Astrocyte (in vitro differentiated cells and primary cell): ENCODE data around the gene CD300E. TPM values are rescaled to one million over a fixed set of nuclear protein-coding genes. Genes with fewer than 3 reads are reported as not detected.

Experiments used
- DNase-seq: peaks from one replicate; pipeline ENCODE4 v3.0.0-alpha.2; 2010; ENCODE audit warnings: low read depth
- FAIRE-seq: peaks from 2 replicates; lab custom pipeline; 2011; peaks lifted over from hg19 to GRCh38; lab: Jason Lieb, UNC
- H2AFZ ChIP-seq: 2 replicates; pipeline ENCODE4 v1.6.0; 2012; ENCODE audit warnings: low read depth, low read length, inconsistent platforms
- H3K27ac ChIP-seq: 2 replicates; pipeline ENCODE4 v1.5.1; 2011; ENCODE audit warnings: low read depth, low read length, inconsistent platforms
- H3K27me3 ChIP-seq: 2 replicates; pipeline ENCODE4 v1.6.0; 2011; ENCODE audit warnings: low read length, inconsistent platforms; ENCODE audit not compliant: insufficient read depth
- H3K36me3 ChIP-seq: 2 replicates; pipeline ENCODE4 v1.5.1; 2011; ENCODE audit warnings: low read length, inconsistent platforms; ENCODE audit not compliant: insufficient read depth
- H3K4me1 ChIP-seq: 2 replicates; pipeline ENCODE4 v1.5.1; 2011; ENCODE audit warnings: low read length, inconsistent platforms; ENCODE audit not compliant: insufficient read depth
- H3K4me2 ChIP-seq: 2 replicates; pipeline ENCODE4 v1.6.0; 2012; ENCODE audit warnings: low read length, inconsistent platforms
- H3K4me3 ChIP-seq: 2 replicates; pipeline ENCODE4 v1.5.1; 2011; ENCODE audit warnings: low read depth, mild to moderate bottlenecking, low read length, inconsistent platforms; ENCODE audit not compliant: insufficient read depth
- H3K79me2 ChIP-seq: 2 replicates; pipeline ENCODE4 v1.6.0; 2012; ENCODE audit warnings: mild to moderate bottlenecking, low read length, inconsistent platforms; ENCODE audit not compliant: insufficient read depth
- H3K9ac ChIP-seq: 2 replicates; pipeline ENCODE4 v1.6.0; 2012; ENCODE audit warnings: mild to moderate bottlenecking, low read length, inconsistent platforms
- H3K9me3 ChIP-seq: 2 replicates; pipeline ENCODE4 v1.5.1; 2012; ENCODE audit warnings: low read depth, mild to moderate bottlenecking, low read length, inconsistent platforms; ENCODE audit not compliant: insufficient read depth
- H4K20me1 ChIP-seq: 2 replicates; pipeline ENCODE4 v1.6.0; 2012; ENCODE audit warnings: low read length, inconsistent platforms; ENCODE audit not compliant: insufficient read depth
- H3K27ac Mint-ChIP-seq: one replicate; pipeline ENCODE4 v1.8.0; 2021; ENCODE audit warnings: mild to moderate bottlenecking, mixed read lengths; ENCODE audit not compliant: unreplicated experiment
- H3K27me3 Mint-ChIP-seq: one replicate; pipeline ENCODE4 v1.8.0; 2021; ENCODE audit warnings: low read depth, mixed read lengths; ENCODE audit not compliant: unreplicated experiment
- H3K36me3 Mint-ChIP-seq: one replicate; pipeline ENCODE4 v1.8.0; 2021; ENCODE audit warnings: low read depth, mixed read lengths; ENCODE audit not compliant: unreplicated experiment
- H3K4me1 Mint-ChIP-seq: one replicate; pipeline ENCODE4 v1.8.0; 2021; ENCODE audit warnings: low read depth, mixed read lengths; ENCODE audit not compliant: unreplicated experiment
- H3K4me3 Mint-ChIP-seq: one replicate; pipeline ENCODE4 v1.8.0; 2021; ENCODE audit warnings: mild to moderate bottlenecking, moderate library complexity, mixed read lengths; ENCODE audit not compliant: unreplicated experiment
- H3K9me3 Mint-ChIP-seq: one replicate; pipeline ENCODE4 v1.8.0; 2021; ENCODE audit warnings: mild to moderate bottlenecking, mixed read lengths; ENCODE audit not compliant: unreplicated experiment
- CTCF ChIP-seq: IDR thresholded peaks from 2 replicates; pipeline ENCODE4 v1.5.1; 2011; ENCODE audit warnings: low read depth, mild to moderate bottlenecking, inconsistent platforms, low read length, moderate library complexity; ENCODE audit not compliant: insufficient read depth
- EZH2 ChIP-seq: IDR thresholded peaks from 2 replicates; pipeline ENCODE4 v1.6.1; 2012; ENCODE audit warnings: mild to moderate bottlenecking, low read length, inconsistent platforms; ENCODE audit not compliant: insufficient read depth
- total RNA-seq: library from RNA; stranded (reverse); gene quantifications from 2 replicates; pipeline ENCODE4 v1.2.1, GENCODE V29; 2021

Gene CD300E
- total RNA-seq, 1 donor from 2014 or later = not detected

GRCh38 chr17:74645010-74645409, 21.5 kb upstream of the CD300E start:
- Histone ChIP-seq H3K9ac (no peak overlapping the region), H3K36me3 (no peaks in the 10 kb centered on the region), H3K4me3 (no peak overlapping the region), H2AFZ (no peak overlapping the region), H4K20me1 (no peaks in the 10 kb centered on the region), H3K79me2 (no peaks in the 10 kb centered on the region), H3K27ac (no peak overlapping the region), H3K9me3 (no peaks in the 10 kb centered on the region), H3K4me1 (no peaks in the 10 kb centered on the region), H3K4me2 (no peak overlapping the region), H3K27me3 (peaks cover 5% of the 10 kb centered on the region)
- no peak for TF ChIP-seq EZH2
- no peak for TF ChIP-seq CTCF
- Mint-ChIP-seq H3K9me3 (no peaks in the 10 kb centered on the region), H3K4me3 (no peak overlapping the region), H3K27me3 (peaks cover 65% of the 10 kb centered on the region), H3K27ac (no peak overlapping the region), H3K4me1 (peaks cover 4% of the 10 kb centered on the region), H3K36me3 (no peaks in the 10 kb centered on the region)
- DNase-seq (no peak), FAIRE-seq (no peak)

- Histone ChIP-seq H3K36me3 (no peaks in the 10 kb centered on the region), H3K4me2 (no peak overlapping the region), H3K9ac (no peak overlapping the region), H2AFZ (no peak overlapping the region), H3K27me3 (peaks cover 5% of the 10 kb centered on the region), H3K9me3 (no peaks in the 10 kb centered on the region), H3K27ac (no peak overlapping the region), H3K79me2 (no peaks in the 10 kb centered on the region), H4K20me1 (no peaks in the 10 kb centered on the region), H3K4me1 (no peaks in the 10 kb centered on the region), H3K4me3 (no peak overlapping the region)
- DNase-seq (no peak), FAIRE-seq (no peak)
- H3K27me3 Mint-ChIP-seq = peaks cover 66% of the 10 kb centered on the region
- H3K9me3 Mint-ChIP-seq = no peaks in the 10 kb centered on the region
- no peak overlapping the region for H3K4me3 Mint-ChIP-seq
- TF ChIP-seq EZH2 = no peak
- TF ChIP-seq CTCF = no peak
- peaks cover 4% of the 10 kb centered on the region for H3K4me1 Mint-ChIP-seq
- no peak overlapping the region for H3K27ac Mint-ChIP-seq
- no peaks in the 10 kb centered on the region for H3K36me3 Mint-ChIP-seq
Observed at GRCh38 chr17:74644419-74644818, 20.9 kb upstream of the CD300E start.

- Histone ChIP-seq H3K36me3 (no peaks in the 10 kb centered on the region), H3K4me3 (no peak overlapping the region), H3K27ac (no peak overlapping the region), H3K79me2 (no peaks in the 10 kb centered on the region), H3K27me3 (peaks cover 5% of the 10 kb centered on the region), H4K20me1 (no peaks in the 10 kb centered on the region), H3K4me1 (no peaks in the 10 kb centered on the region), H3K9me3 (no peaks in the 10 kb centered on the region), H3K4me2 (no peak overlapping the region), H2AFZ (no peak overlapping the region), H3K9ac (no peak overlapping the region)
- H3K27me3 Mint-ChIP-seq = peaks cover 65% of the 10 kb centered on the region
- H3K36me3 Mint-ChIP-seq = no peaks in the 10 kb centered on the region
- peaks cover 4% of the 10 kb centered on the region for H3K4me1 Mint-ChIP-seq
- FAIRE-seq (no peak), DNase-seq (no peak)
- TF ChIP-seq EZH2 (no peak), CTCF (no peak)
- no peak overlapping the region for H3K27ac Mint-ChIP-seq
- no peak overlapping the region for H3K4me3 Mint-ChIP-seq
- H3K9me3 Mint-ChIP-seq = no peaks in the 10 kb centered on the region
Observed at GRCh38 chr17:74643826-74644225, 20.3 kb upstream of the CD300E start.
